Measurements from ENCODE around the gene RRP1.

DNA sequence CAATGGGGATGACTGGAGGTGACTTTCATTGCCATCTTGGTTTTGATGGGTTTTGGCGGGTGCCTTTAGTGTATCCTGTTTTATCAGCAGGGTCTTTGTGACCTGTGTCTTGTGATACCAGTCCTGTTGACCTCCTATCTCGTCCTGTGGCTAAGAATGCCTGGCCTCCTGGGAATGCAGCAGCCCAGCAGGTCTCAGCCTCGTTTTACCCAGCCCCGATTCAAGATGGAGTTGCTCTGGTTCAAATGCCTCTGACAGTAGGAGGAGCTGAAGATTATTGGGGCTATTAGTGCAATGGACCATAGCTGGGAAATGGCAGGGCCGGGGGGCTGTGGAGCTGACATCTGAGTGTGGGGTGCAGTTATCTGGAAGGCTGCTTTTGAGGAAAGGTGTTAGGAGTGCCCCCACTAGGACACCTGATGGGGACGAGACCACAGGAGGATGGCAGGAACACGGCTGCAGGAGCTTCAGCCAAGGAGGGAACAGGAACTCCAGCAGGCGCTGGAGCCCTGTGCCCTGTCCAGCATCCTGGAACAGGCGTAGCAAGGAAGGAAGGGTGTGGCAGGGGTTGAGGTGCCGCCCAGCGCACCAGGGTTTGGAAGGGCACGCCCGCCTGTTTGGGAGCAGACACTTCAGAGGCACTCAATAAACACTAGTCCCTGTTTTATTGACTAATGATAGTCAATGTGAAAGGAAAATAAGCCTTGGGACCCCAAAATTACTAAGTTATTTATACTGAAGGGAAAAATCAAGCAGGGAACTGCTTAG lies 60.3 kb downstream of the RRP1 start:
- TF ChIP-seq POLR2AphosphoS5 (IDR thresholded peaks at IDR 0.05) (no peak), POLR2A (IDR thresholded peaks at IDR 0.05) (no peak)
- TF ChIP-seq, protein P1, sequence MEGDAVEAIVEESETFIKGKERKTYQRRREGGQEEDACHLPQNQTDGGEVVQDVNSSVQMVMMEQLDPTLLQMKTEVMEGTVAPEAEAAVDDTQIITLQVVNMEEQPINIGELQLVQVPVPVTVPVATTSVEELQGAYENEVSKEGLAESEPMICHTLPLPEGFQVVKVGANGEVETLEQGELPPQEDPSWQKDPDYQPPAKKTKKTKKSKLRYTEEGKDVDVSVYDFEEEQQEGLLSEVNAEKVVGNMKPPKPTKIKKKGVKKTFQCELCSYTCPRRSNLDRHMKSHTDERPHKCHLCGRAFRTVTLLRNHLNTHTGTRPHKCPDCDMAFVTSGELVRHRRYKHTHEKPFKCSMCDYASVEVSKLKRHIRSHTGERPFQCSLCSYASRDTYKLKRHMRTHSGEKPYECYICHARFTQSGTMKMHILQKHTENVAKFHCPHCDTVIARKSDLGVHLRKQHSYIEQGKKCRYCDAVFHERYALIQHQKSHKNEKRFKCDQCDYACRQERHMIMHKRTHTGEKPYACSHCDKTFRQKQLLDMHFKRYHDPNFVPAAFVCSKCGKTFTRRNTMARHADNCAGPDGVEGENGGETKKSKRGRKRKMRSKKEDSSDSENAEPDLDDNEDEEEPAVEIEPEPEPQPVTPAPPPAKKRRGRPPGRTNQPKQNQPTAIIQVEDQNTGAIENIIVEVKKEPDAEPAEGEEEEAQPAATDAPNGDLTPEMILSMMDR (IDR thresholded peaks at IDR 0.05) = no peak
